PFSK-1 (cell line): Measurements from ENCODE around the gene CAMTA1.

Experiments used
- FOXP2 ChIP-seq: optimal IDR thresholded peaks from 2 replicates; pipeline ENCODE3; 2011; ENCODE audit warnings: borderline replicate concordance, control low read depth, inconsistent platforms; ENCODE audit not compliant: insufficient read depth; ENCODE audit errors: extremely low read length, extremely low read depth
- POLR2AphosphoS5 ChIP-seq: IDR thresholded peaks from 2 replicates; pipeline ENCODE4 v1.6.1; 2012; ENCODE audit warnings: low read depth, mild to moderate bottlenecking, control low read depth, low read length, moderate library complexity
- REST ChIP-seq, 2 experiments: IDR thresholded peaks; 2 replicates each; pipeline versions ENCODE4 v1.6.1 to v1.8.0; 2011 to 2012; ENCODE audit warnings: low read depth in 2 of 2, low read length in 2 of 2, control low read depth in 1 of 2, inconsistent platforms in 1 of 2, mild to moderate bottlenecking in 1 of 2, moderate library complexity in 1 of 2; ENCODE audit not compliant: insufficient read depth in 1 of 2
- SIN3A ChIP-seq: IDR thresholded peaks from 2 replicates; pipeline ENCODE4 v1.6.1; 2012; ENCODE audit warnings: mild to moderate bottlenecking, low read length, moderate library complexity, borderline replicate concordance; ENCODE audit not compliant: insufficient read depth
- TAF1 ChIP-seq: IDR thresholded peaks from 2 replicates; pipeline ENCODE4 v1.6.1; 2012; ENCODE audit warnings: low read length, control low read depth, borderline replicate concordance; ENCODE audit not compliant: insufficient read depth

CAMTA1 gene

GRCh38 chr1:7383671-7384520, 598.6 kb downstream of the CAMTA1 start:
- TF ChIP-seq POLR2AphosphoS5 (no peak), SIN3A (no peak), REST (IDR thresholded peaks at IDR 0.05; ENCODE audit: insufficient read depth in 1 of 2, low read depth in 2 of 2, low read length in 2 of 2) (no peak), TAF1 (no peak), FOXP2 (no peak)

- TF ChIP-seq TAF1, result no peak
Measured at GRCh38 chr1:7384679-7385078, 599.4 kb downstream of the CAMTA1 start.

- TF ChIP-seq SIN3A (no peak), TAF1 (no peak), FOXP2 (no peak), POLR2AphosphoS5 (no peak), REST (IDR thresholded peaks at IDR 0.05; ENCODE audit: insufficient read depth in 1 of 2, low read depth in 2 of 2, low read length in 2 of 2) (no peak)
Measured at GRCh38 chr1:7385471-7386225, 600.4 kb downstream of the CAMTA1 start.

GRCh38 chr1:7386226-7387052, 601.2 kb downstream of the CAMTA1 start:
- no peak for TF ChIP-seq TAF1
- TF ChIP-seq FOXP2, result no peak
- no peak for TF ChIP-seq REST (IDR thresholded peaks at IDR 0.05; ENCODE audit: insufficient read depth in 1 of 2, low read depth in 2 of 2, low read length in 2 of 2)
- no peak for TF ChIP-seq POLR2AphosphoS5
- TF ChIP-seq SIN3A, result no peak

- no peak for TF ChIP-seq TAF1
- no peak for TF ChIP-seq FOXP2
- TF ChIP-seq SIN3A, result no peak
- TF ChIP-seq REST (IDR thresholded peaks at IDR 0.05; ENCODE audit: insufficient read depth in 1 of 2, low read depth in 2 of 2, low read length in 2 of 2), result no peak
- no peak for TF ChIP-seq POLR2AphosphoS5
Measured at GRCh38 chr1:7387053-7387927, 602.0 kb downstream of the CAMTA1 start.
